B cell (primary cell): ENCODE data around the gene NINJ2. TPM values are rescaled to one million over a fixed set of nuclear protein-coding genes. Genes with fewer than 3 reads are reported as not detected.
A peak's percentile ranks its signal among the peaks of the same experiment; 100 is the strongest.

Experiments used
- ATAC-seq: fragments of 200-7000 bp; cut with Tn5 transposase; one replicate; pipeline ENCODE4 v1.10.0; 2021; ENCODE audit warnings: low read depth, mild to moderate bottlenecking, moderate number of reproducible peaks, moderate library complexity
- CTCF ChIA-PET: fragments of 350-600 bp; sonication (Branson Sonifier 250); formaldehyde crosslinking; loops from one replicate; lab custom pipeline; 2021; ENCODE audit warnings: antibody characterized with exemption, inconsistent platforms; lab: Charles Lee
- POLR2A ChIA-PET: fragments of 350-600 bp; sonication (Branson Sonifier 250); formaldehyde crosslinking; loops from one replicate; lab custom pipeline; 2021; ENCODE audit warnings: antibody characterized with exemption; lab: Charles Lee
- DNase-seq: peaks from one replicate; pipeline ENCODE4 v3.0.0; 2013
- H2AFZ ChIP-seq: 2 replicates; pipeline ENCODE4 v1.6.1; 2012; ENCODE audit warnings: mild to moderate bottlenecking, low read depth, low read length; ENCODE audit not compliant: insufficient read depth, poor library complexity, severe bottlenecking
- H3K27ac ChIP-seq, 2 donors: 1 replicate in 1 of 2; 2 replicates in 1 of 2; pipeline ENCODE4 v1.5.1; 2012 to 2013; ENCODE audit warnings: low read length in 2 of 2, mild to moderate bottlenecking in 2 of 2, moderate library complexity in 1 of 2
- H3K27me3 ChIP-seq, 4 experiments: fragments of 200-600 bp in 1 of 4; sonication (generic) in 1 of 4; replicated peaks in 1 of 4; 1 replicate in 2 of 4; 2 replicates in 2 of 4; pipeline versions ENCODE4 v1.6.1 to v1.7.0; 2013 to 2016; ENCODE audit warnings: low read length in 3 of 4, mild to moderate bottlenecking in 2 of 4, mixed read lengths in 1 of 4, moderate library complexity in 1 of 4; ENCODE audit not compliant: insufficient read depth in 4 of 4, control insufficient read depth in 3 of 4; ENCODE audit errors: control extremely low read depth in 1 of 4
- H3K36me3 ChIP-seq, 2 experiments: replicated peaks in 1 of 2; 1 replicate in 1 of 2; 2 replicates in 1 of 2; pipeline versions ENCODE4 v1.6.1 to v1.7.1; 2013; ENCODE audit warnings: low read length in 1 of 2; ENCODE audit not compliant: insufficient read depth in 2 of 2, control insufficient read depth in 1 of 2; ENCODE audit errors: control extremely low read depth in 1 of 2, extremely low read depth in 1 of 2
- H3K4me1 ChIP-seq, 2 donors: fragments of 200-600 bp in 1 of 2; sonication (generic) in 1 of 2; 1 replicate in 1 of 2; 2 replicates in 1 of 2; pipeline versions ENCODE4 v1.5.1 to v1.6.1; 2013 to 2017; ENCODE audit warnings: low read length in 2 of 2; ENCODE audit not compliant: control insufficient read depth in 2 of 2, insufficient read depth in 2 of 2
- H3K4me2 ChIP-seq: replicated peaks from 2 replicates; pipeline ENCODE3; 2012; ENCODE audit warnings: mild to moderate bottlenecking, low read depth, low read length; ENCODE audit not compliant: poor library complexity, severe bottlenecking
- H3K4me3 ChIP-seq, 5 experiments: fragments of 200-600 bp in 1 of 5; sonication (generic) in 1 of 5; 1 replicate in 3 of 5; 2 replicates in 2 of 5; pipeline versions ENCODE4 v1.5.1 to v1.7.0; 2011 to 2016; ENCODE audit warnings: low read length in 4 of 5, mild to moderate bottlenecking in 4 of 5, low read depth in 2 of 5, control low read depth in 1 of 5, moderate library complexity in 1 of 5; ENCODE audit not compliant: insufficient read depth in 1 of 5; ENCODE audit errors: control extremely low read depth in 1 of 5, extremely low read depth in 1 of 5
- H3K79me2 ChIP-seq: fragments of 200-600 bp; sonication (generic); one replicate; pipeline ENCODE4 v1.6.0; 2016; ENCODE audit warnings: low read length; ENCODE audit not compliant: control insufficient read depth, insufficient read depth
- H3K9ac ChIP-seq: fragments of 200-600 bp; sonication (generic); 2 replicates; pipeline ENCODE4 v1.6.1; 2017; ENCODE audit warnings: mild to moderate bottlenecking, low read length, moderate library complexity
- H3K9me3 ChIP-seq, 3 donors: one replicate each; pipeline versions ENCODE4 v1.6.1 to v1.7.1; 2013; ENCODE audit warnings: low read length in 2 of 3; ENCODE audit not compliant: control insufficient read depth in 2 of 3, insufficient read depth in 1 of 3; ENCODE audit errors: control extremely low read depth in 1 of 3
- H4K20me1 ChIP-seq: 2 replicates; pipeline ENCODE4 v1.6.0; 2012; ENCODE audit warnings: mild to moderate bottlenecking, low read length; ENCODE audit not compliant: insufficient read depth, control insufficient read depth, poor library complexity, severe bottlenecking
- H3K27ac Mint-ChIP-seq: one replicate; pipeline ENCODE4 v1.8.0; 2021; ENCODE audit warnings: mixed read lengths
- H3K27me3 Mint-ChIP-seq: one replicate; pipeline ENCODE4 v1.8.0; 2021; ENCODE audit warnings: mixed read lengths
- H3K4me1 Mint-ChIP-seq: one replicate; pipeline ENCODE4 v1.8.0; 2021; ENCODE audit warnings: mixed read lengths
- H3K4me3 Mint-ChIP-seq: one replicate; pipeline ENCODE4 v1.8.0; 2021; ENCODE audit warnings: mixed read lengths
- H3K9me3 Mint-ChIP-seq: one replicate; pipeline ENCODE4 v1.8.0; 2022; ENCODE audit warnings: mixed read lengths; ENCODE audit not compliant: insufficient read depth
- CTCF ChIP-seq: fragments of 200-600 bp; IDR thresholded peaks from one replicate; pipeline ENCODE4 v1.8.0; 2022; ENCODE audit warnings: antibody characterized with exemption, mild to moderate bottlenecking
- EZH2 ChIP-seq: IDR thresholded peaks from 2 replicates; pipeline ENCODE4 v1.6.1; 2012; ENCODE audit warnings: borderline replicate concordance, low read depth, mild to moderate bottlenecking, moderate library complexity, low read length; ENCODE audit not compliant: insufficient read depth, poor library complexity, severe bottlenecking
- WGBS: methylation state at CpG from one replicate; pipeline ENCODE4 v1.1.5; 2013; ENCODE audit warnings: missing lambda C conversion rate; ENCODE audit not compliant: insufficient coverage; 5-methylcytosine and 5-hydroxymethylcytosine counted together
- intact Hi-C: fragments of 100-400 bp; cut with micrococcal nuclease; formaldehyde crosslinking; loops from one replicate; pipeline ENCODE4 v1.10.0; 2022
- polyA plus RNA-seq: library from polyadenylated mRNA; depleted of rRNA; stranded (reverse); fragments of >200 nt; gene quantifications from 2 replicates; pipeline ENCODE4 v1.2.3, GENCODE V29; 2012
- total RNA-seq, 2 donors: library from RNA; stranded (reverse); fragments of 120-200 nt in 1 of 2; gene quantifications; 1 replicate in 1 of 2; 2 replicates in 1 of 2; pipeline versions ENCODE4 v1.2.3 to v1.2.4, GENCODE V29; 2013 to 2022

Gene NINJ2
- total and polyA plus RNA-seq, 2 donors (not counting 1 experiment from before 2014, with no cell fraction given), result 2.9 to 10.2 TPM

- ATAC-seq, result no peak
- Histone ChIP-seq H3K4me1 (peaks cover 0 to 6% of the 10 kb centered on the region in 2 donors), H3K36me3 (no peaks in the 10 kb centered on the region), H2AFZ (peak overlapping the region; percentile 85), H3K79me2 (no peaks in the 10 kb centered on the region), H3K27me3 (no peaks in the 10 kb centered on the region), H3K27ac (peak overlapping the region in 1 of 2 donors; percentile 37), H3K4me3 (peak overlapping the region in 4 of 5 experiments; percentile 23 to 52 (median 46)), H3K9ac (peak overlapping the region; percentile 46), H4K20me1 (no peaks in the 10 kb centered on the region), H3K9me3 (peaks cover 0 to 6% (median 0%) of the 10 kb centered on the region in 3 donors), H3K4me2 (peak overlapping the region; percentile 68)
- TF ChIP-seq CTCF (no peak), EZH2 (no peak)
- no peak overlapping the region for H3K27ac Mint-ChIP-seq
- no peak for DNase-seq
- CTCF ChIA-PET, result no interaction called here
- H3K27me3 Mint-ChIP-seq, result peaks cover 37% of the 10 kb centered on the region
- H3K4me1 Mint-ChIP-seq, result no peaks in the 10 kb centered on the region
- intact Hi-C loops, result no loop called here
- H3K9me3 Mint-ChIP-seq, result no peaks in the 10 kb centered on the region
- WGBS, result 48% methylated on average over 23 of the region's 23 CpGs
- no peak overlapping the region for H3K4me3 Mint-ChIP-seq
- POLR2A ChIA-PET, result no interaction called here
Measured at GRCh38 chr12:553216-554000, 109.8 kb downstream of the NINJ2 start.

GRCh38 chr12:552466-552865 lies 110.8 kb downstream of the NINJ2 start:
- H3K27ac Mint-ChIP-seq, result no peak overlapping the region
- intact Hi-C loops, result no loop called here

More at GRCh38 chr12:552466-552865, 110.8 kb downstream of the NINJ2 start:
- H3K27me3 ChIP-seq, result peaks cover 0 to 6% (median 0%) of the 10 kb centered on the region in 4 experiments
- no peak overlapping the region for H3K9ac ChIP-seq
- H3K79me2 ChIP-seq, result no peaks in the 10 kb centered on the region
- WGBS, result 93% methylated on average over 3 of the region's 6 CpGs
- ChIA-PET POLR2A (no interaction called here), CTCF (no interaction called here)
- H4K20me1 ChIP-seq, result no peaks in the 10 kb centered on the region
- no peak overlapping the region for H3K4me2 ChIP-seq
- Mint-ChIP-seq H3K9me3 (no peaks in the 10 kb centered on the region), H3K27me3 (peaks cover 37% of the 10 kb centered on the region), H3K4me3 (no peak overlapping the region), H3K4me1 (no peaks in the 10 kb centered on the region)
- no peaks in the 10 kb centered on the region for H3K36me3 ChIP-seq
- TF ChIP-seq CTCF (no peak), EZH2 (no peak)
- ATAC-seq (no peak), DNase-seq (no peak)
- H3K9me3 ChIP-seq, result peaks cover 0 to 6% (median 0%) of the 10 kb centered on the region in 3 donors
- no peak overlapping the region for H2AFZ ChIP-seq
- peaks cover 0 to 6% of the 10 kb centered on the region in 2 donors for H3K4me1 ChIP-seq
- no peak overlapping the region for H3K27ac ChIP-seq
- no peak overlapping the region for H3K4me3 ChIP-seq
